Activated T-helper 2 cell treated with anti-CD3 and anti-CD28 coated beads, Interferon-gamma antibody, Interleukin-2, Interleukin-4, amounts not matched to agents 10 μg/mL and 5 μg/mL and 100 μg/mL, durations not matched to agents 14 hours and 24 hours and 36 hours (primary cell): ENCODE data around the gene COL15A1. TPM values are rescaled to one million over a fixed set of nuclear protein-coding genes. Genes with fewer than 3 reads are reported as not detected.

Source experiments
- DNase-seq: peaks from one replicate; pipeline ENCODE4 v3.0.0; 2021; ENCODE audit warnings: low spot score
- H3K27ac Mint-ChIP-seq: one replicate; pipeline ENCODE4 v1.8.0; 2021; ENCODE audit warnings: mixed read lengths
- H3K27me3 Mint-ChIP-seq: one replicate; pipeline ENCODE4 v1.8.0; 2021; ENCODE audit warnings: low read depth, mixed read lengths
- H3K36me3 Mint-ChIP-seq: one replicate; pipeline ENCODE4 v1.8.0; 2021; ENCODE audit warnings: low read depth, mixed read lengths
- H3K4me1 Mint-ChIP-seq: one replicate; pipeline ENCODE4 v1.8.0; 2021; ENCODE audit warnings: low read depth, mixed read lengths
- H3K4me3 Mint-ChIP-seq: one replicate; pipeline ENCODE4 v1.8.0; 2021; ENCODE audit warnings: low read depth, mild to moderate bottlenecking, moderate library complexity, mixed read lengths
- H3K9me3 Mint-ChIP-seq: one replicate; pipeline ENCODE4 v1.8.0; 2021; ENCODE audit warnings: mixed read lengths
- intact Hi-C: fragments of 100-400 bp; cut with micrococcal nuclease; formaldehyde crosslinking; loops from one replicate; pipeline ENCODE4 v1.15.1; 2023
- total RNA-seq: library from RNA; stranded (reverse); gene quantifications from 2 replicates; pipeline ENCODE4 v1.2.3, GENCODE V29; 2022

COL15A1 gene
- total RNA-seq, 1 donor from 2014 or later = not detected

DNA sequence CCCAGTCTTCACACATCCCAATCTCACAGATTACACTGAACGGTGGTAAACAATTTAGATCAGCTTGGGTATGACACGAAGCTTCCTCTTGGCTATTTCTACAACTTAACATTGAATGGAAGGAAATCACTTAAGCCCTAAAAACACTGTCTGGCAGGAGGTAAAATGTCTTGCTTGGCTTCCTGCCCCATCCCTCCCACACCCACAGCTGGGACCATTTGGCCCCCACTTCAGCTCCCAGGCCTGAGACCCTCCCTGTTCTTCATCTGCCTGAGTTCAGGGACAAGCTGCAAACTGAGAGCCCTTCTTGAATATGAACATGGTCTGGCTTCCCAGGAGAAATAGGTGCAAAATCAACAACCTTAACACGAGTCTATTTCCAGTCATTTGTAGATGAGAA, 3.4 kb upstream of the COL15A1 start:
- no peaks in the 10 kb centered on the region for H3K36me3 Mint-ChIP-seq
- intact Hi-C loops = loop anchor here (10.0 kb wide), 1 partner anchor 235 kb away; the partner anchor contains the start of gene GABBR2
- no peak overlapping the region for H3K4me3 Mint-ChIP-seq
- no peak overlapping the region for H3K27ac Mint-ChIP-seq
- no peaks in the 10 kb centered on the region for H3K9me3 Mint-ChIP-seq
- no peak for DNase-seq
- no peaks in the 10 kb centered on the region for H3K4me1 Mint-ChIP-seq
- H3K27me3 Mint-ChIP-seq = peaks cover 68% of the 10 kb centered on the region

DNA sequence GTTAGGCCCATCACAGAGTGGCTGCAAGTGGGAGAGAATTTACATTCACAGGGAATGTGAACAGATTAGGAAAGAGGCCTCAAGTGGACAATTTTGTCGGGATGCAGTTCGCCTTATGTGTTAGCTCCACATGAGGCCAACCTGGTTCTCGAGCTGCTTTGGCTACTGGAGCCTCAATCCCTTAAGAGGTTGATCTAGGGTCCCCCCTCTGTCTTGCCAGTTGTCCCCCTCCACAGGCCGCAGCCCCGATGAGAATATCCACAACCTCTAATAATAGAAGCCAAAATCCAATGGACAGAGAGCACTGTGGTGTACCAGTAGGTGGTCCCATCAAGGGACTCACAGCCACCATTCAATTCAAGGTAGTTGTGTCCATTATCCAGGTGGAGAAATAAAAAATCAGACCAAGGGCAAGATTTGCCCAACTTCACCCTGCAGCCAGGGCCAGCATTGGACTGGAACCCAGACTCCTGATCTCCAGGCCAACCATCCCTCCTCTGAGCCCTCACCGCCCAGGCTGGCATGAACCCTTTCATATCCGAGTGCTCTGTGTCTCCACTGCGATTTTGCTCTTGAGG, 1.7 kb upstream of the COL15A1 start:
- intact Hi-C loops = loop anchor here (10.0 kb wide), 1 partner anchor 237 kb away; the partner anchor contains the start of gene GABBR2
- Mint-ChIP-seq H3K36me3 (no peaks in the 10 kb centered on the region), H3K27me3 (peaks cover 78% of the 10 kb centered on the region), H3K27ac (no peak overlapping the region), H3K4me3 (no peak overlapping the region), H3K4me1 (no peaks in the 10 kb centered on the region), H3K9me3 (no peaks in the 10 kb centered on the region)
- no peak for DNase-seq

DNA sequence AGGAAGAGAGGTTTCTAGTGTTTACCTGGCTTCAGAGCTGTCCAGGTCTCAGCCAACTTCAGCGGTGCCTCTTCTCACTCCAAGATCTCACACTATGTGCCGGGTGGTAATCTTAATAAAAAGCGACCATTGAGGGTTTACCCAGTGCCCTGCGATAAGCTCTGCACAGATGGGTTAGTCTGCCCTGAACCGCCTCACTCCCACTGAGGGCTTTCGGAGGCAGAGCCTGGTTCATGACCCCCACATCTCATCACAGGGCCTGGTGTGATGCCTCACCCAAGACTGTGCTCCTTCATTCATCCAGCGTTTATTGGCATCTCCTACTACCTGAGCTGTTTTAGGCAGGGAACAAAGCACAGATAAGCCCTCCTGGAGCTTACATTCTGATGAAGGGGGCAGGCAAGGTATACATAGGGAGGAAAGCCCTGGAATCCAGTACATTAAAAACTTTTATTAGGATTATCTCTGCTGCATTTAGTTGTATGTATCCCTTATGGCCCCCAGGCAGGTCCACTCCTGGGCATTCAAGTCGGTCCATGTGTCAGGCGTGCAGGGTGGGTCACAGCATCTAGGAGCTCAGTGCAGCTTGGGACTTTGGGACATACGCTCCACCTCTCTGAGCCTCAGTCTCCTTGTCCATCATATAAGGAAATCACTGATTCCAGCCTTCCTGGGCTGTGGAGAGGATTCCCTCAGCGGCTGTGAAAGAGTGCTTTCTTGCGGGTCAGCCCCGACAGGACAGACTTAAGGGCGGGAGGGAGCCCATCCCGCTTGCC, 613 bp upstream of the COL15A1 start:
- Mint-ChIP-seq H3K9me3 (no peaks in the 10 kb centered on the region), H3K4me3 (no peak overlapping the region), H3K27ac (no peak overlapping the region), H3K27me3 (peaks cover 74% of the 10 kb centered on the region), H3K36me3 (no peaks in the 10 kb centered on the region), H3K4me1 (no peaks in the 10 kb centered on the region)
- DNase-seq = no peak
- intact Hi-C loops = loop anchor here (10.0 kb wide), 1 partner anchor 238 kb away; the partner anchor contains the start of gene GABBR2

DNA sequence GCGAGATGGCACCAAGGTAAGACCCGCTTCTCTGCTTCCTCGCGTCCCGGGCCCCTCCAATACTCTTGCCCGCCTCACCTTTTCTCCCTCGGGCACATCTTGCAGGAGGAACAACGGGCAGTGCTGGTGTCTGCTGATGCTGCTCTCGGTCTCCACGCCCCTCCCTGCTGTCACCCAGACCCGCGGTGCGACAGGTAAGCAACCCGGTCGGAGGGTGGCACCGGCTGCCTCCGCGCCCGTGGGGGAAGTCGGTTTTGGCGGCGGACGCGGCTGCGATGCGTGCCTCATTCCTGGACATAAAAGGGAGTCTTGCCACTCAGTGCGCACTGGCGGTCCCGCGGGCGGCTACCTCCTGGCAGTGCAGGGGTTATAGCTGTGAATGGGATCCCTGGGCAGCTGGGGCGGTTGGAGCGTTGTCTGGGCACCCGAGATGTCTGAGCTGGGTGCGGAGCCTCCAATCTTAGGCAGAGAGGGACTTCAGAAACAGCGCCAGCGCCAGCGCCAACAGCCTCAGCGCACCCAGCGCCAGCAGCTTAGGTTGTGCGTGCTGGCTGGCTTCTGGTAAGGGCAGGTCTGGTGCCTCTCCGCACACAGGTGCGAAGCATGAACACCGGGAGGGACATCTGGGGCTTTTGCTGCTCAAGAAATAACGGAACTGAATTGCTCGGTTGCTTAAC, 488 bp downstream of the COL15A1 start:
- Mint-ChIP-seq H3K4me3 (no peak overlapping the region), H3K36me3 (no peaks in the 10 kb centered on the region), H3K27ac (no peak overlapping the region), H3K4me1 (no peaks in the 10 kb centered on the region), H3K9me3 (no peaks in the 10 kb centered on the region), H3K27me3 (peaks cover 67% of the 10 kb centered on the region)
- intact Hi-C loops = loop anchor here (10.0 kb wide), 1 partner anchor 239 kb away; the partner anchor contains the start of gene GABBR2
- no peak for DNase-seq

DNA sequence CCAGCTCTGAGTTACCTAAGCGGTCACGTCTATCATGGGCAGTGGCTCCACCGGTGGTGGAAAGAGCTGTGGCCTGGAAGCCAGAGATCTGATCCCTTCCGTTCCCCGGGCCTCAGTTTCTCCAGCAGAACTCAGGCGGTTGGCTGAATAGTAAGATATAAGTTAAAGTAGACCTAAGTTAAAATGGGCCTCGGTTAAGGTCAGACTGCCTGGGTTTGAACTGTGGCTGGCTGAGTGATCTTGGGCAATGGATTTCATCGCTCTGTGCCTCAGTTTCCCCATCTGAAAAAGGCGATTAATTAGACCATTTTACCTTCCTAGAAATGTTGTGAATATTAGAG, 997 bp downstream of the COL15A1 start:
- Mint-ChIP-seq H3K27me3 (peaks cover 67% of the 10 kb centered on the region), H3K9me3 (no peaks in the 10 kb centered on the region), H3K36me3 (no peaks in the 10 kb centered on the region), H3K4me3 (no peak overlapping the region), H3K27ac (no peak overlapping the region), H3K4me1 (no peaks in the 10 kb centered on the region)
- DNase-seq = no peak
- intact Hi-C loops = loop anchor here (10.0 kb wide), 1 partner anchor 240 kb away; the partner anchor contains the start of gene GABBR2

DNA sequence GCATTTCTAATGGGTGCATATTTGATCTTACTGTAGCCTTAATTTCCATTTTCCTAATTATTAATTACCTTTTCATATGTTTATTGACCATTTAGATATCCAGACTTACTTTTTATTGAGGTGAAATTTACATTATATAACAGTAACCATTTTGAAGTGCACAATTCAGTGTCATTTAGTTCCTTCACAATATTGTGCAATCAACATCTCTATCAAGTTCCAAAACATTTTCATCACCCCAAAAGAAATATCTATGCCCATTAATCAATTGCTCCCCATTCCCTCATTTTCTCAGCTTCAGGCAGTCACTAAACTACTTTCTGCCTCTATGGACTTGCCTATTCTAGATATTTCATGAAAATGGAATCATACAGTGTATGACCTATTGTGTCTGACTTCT, 5.9 kb downstream of the COL15A1 start:
- no peaks in the 10 kb centered on the region for H3K36me3 Mint-ChIP-seq
- intact Hi-C loops = loop anchor here (10.0 kb wide), 1 partner anchor 245 kb away; the partner anchor contains the start of gene GABBR2
- H3K27ac Mint-ChIP-seq = no peak overlapping the region
- H3K4me1 Mint-ChIP-seq = no peaks in the 10 kb centered on the region
- no peak for DNase-seq
- H3K27me3 Mint-ChIP-seq = peaks cover 41% of the 10 kb centered on the region
- no peaks in the 10 kb centered on the region for H3K9me3 Mint-ChIP-seq
- H3K4me3 Mint-ChIP-seq = no peak overlapping the region

DNA sequence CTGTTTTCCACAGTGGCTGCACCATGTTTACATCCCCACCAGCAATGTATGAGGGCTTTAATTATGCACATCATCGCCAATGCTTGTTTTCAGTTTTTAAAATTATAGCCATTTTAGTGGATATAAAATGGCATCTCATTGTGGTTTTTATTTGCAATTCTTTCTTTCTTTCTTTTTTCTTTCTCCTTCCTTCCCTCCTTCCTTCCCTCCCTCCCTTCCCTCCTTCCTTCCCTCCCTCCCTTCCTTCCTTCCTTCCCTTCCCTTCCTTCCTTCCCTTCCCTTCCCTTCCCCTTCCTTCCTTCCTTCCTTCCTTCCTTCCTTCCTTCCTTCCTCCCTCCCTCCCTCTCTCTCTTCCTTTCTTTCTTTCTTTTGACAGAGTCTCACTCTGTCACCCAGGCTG, 6.6 kb downstream of the COL15A1 start:
- peaks cover 34% of the 10 kb centered on the region for H3K27me3 Mint-ChIP-seq
- H3K4me1 Mint-ChIP-seq = no peaks in the 10 kb centered on the region
- H3K36me3 Mint-ChIP-seq = no peaks in the 10 kb centered on the region

DNA sequence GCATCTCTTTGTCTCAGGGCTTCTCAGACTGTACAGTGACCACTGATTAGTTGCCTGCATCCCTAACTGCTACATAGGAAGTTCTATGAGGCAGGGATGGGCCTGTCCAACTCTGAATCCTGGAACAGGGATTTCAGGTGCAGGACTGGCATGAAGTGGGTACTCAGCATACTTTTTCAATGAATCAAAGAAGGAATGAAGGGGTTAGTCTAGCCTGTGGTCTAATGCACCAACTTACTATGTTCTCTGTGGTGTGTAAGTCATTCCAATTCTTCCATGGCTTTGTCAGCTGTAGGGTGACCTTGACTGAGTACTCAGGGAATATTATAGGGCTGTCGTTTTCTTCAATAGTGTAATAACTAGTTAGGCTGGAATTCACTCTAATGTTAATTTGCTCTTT, 8.3 kb downstream of the COL15A1 start:
- intact Hi-C loops = no loop called here
- Mint-ChIP-seq H3K27me3 (peaks cover 24% of the 10 kb centered on the region), H3K4me1 (no peaks in the 10 kb centered on the region), H3K36me3 (no peaks in the 10 kb centered on the region), H3K4me3 (no peak overlapping the region), H3K9me3 (no peaks in the 10 kb centered on the region), H3K27ac (no peak overlapping the region)
- DNase-seq = no peak

More for the DNA sequence above, 6.6 kb downstream of the COL15A1 start:
- Mint-ChIP-seq H3K27ac (no peak overlapping the region), H3K4me3 (no peak overlapping the region), H3K9me3 (no peaks in the 10 kb centered on the region)
- intact Hi-C loops = no loop called here
- DNase-seq = no peak

DNA sequence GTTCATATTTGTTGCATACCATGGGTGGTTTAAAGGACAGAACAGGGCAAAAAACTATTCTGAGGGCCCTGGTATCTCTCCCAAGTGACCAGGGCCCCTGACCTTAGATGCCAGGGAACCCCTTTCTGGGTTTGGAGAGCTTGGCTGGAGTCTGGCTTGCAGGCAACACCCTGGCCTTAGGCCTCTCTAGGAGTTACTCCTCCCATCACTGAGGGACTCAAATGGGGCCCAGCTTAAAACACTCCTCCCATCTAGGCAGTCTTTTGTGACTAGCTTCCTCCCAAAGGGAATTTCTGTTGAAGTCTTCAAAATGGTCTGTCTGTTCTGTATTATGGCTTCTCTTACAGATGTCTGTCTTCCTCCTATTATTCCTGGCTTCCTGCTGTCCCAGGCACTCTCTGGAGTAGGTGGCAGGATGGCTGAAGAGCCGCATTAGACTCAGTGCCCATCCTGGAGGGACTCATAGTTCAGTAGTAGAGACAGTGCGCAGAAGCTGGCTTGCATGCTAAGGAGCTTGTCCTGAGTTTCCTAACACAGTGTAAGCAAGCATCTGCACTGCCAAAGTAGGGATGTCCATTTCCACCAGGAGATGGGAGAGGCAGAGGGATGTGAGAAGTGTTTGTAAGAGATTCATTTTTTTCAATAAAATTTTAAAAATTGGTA, 10.0 kb downstream of the COL15A1 start:
- H3K27ac Mint-ChIP-seq = no peak overlapping the region
- no peaks in the 10 kb centered on the region for H3K4me1 Mint-ChIP-seq
- H3K4me3 Mint-ChIP-seq = no peak overlapping the region
- no peaks in the 10 kb centered on the region for H3K9me3 Mint-ChIP-seq
- DNase-seq = no peak
- no peaks in the 10 kb centered on the region for H3K36me3 Mint-ChIP-seq
- H3K27me3 Mint-ChIP-seq = peaks cover 25% of the 10 kb centered on the region
- intact Hi-C loops = no loop called here

DNA sequence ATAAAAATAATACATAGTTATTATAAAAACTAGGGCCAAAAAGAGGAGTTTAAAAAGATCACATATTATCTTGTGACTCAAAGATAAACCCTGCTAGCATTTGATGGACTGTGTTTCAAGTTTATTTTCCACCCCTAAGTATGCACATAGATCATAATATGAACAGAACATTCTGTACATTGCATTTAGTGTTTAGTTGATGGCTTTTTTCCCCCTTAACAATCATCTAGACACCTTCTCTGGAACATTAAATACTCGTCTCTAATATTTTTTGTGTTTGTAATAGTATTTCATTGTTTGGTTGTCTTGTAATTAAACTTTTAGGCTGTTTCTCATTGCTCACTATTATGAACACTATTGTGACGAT, 10.5 kb downstream of the COL15A1 start:
- no peaks in the 10 kb centered on the region for H3K36me3 Mint-ChIP-seq
- no peak overlapping the region for H3K27ac Mint-ChIP-seq
- no peak overlapping the region for H3K4me3 Mint-ChIP-seq
- peaks cover 25% of the 10 kb centered on the region for H3K27me3 Mint-ChIP-seq
- H3K4me1 Mint-ChIP-seq = no peaks in the 10 kb centered on the region
- H3K9me3 Mint-ChIP-seq = no peaks in the 10 kb centered on the region
- no peak for DNase-seq
- intact Hi-C loops = no loop called here

DNA sequence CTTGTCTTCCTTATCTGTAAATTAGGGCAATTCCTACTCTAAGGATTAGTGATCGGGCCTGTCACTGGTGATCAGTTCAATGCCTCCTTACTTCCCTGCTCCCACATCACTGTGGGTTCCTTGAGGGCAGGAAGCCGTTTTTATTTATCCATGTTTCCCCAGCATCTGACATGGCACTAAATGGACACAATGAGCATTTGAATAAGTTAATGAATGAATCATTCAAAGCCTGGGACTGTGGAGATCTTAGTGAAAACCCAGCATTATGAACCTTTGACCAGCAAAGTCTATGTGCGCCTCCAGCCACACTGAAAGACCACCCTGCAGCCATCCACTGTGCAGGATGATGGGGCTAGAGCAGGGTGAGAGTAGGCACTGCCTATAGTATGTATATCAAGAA, 11.6 kb downstream of the COL15A1 start:
- Mint-ChIP-seq H3K4me3 (no peak overlapping the region), H3K4me1 (no peaks in the 10 kb centered on the region), H3K27ac (no peak overlapping the region), H3K27me3 (peaks cover 19% of the 10 kb centered on the region), H3K9me3 (no peaks in the 10 kb centered on the region), H3K36me3 (no peaks in the 10 kb centered on the region)
- intact Hi-C loops = no loop called here
- no peak for DNase-seq

DNA sequence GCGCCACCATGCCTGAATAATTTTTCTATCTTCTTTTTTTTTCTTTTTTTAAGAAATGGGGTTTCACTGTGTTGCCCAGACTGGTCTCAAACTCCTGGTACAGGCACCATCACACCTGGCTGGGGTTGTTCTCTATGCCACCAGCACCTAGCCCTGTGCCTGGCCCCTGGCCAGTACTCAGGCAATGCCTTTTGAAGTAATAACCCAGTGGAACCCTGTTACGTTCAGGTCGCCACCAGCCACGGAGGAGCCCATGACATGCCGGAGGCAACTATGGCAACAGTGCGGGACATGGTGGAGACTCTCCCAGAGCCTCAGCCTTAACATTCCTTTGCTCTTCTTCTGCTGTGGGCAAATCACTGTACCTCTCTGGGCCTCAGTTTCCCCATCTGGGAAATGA, 14.1 kb downstream of the COL15A1 start:
- peaks cover 18% of the 10 kb centered on the region for H3K27me3 Mint-ChIP-seq
- H3K4me1 Mint-ChIP-seq = no peaks in the 10 kb centered on the region
- intact Hi-C loops = no loop called here
- H3K4me3 Mint-ChIP-seq = no peak overlapping the region
- H3K9me3 Mint-ChIP-seq = no peaks in the 10 kb centered on the region
- no peaks in the 10 kb centered on the region for H3K36me3 Mint-ChIP-seq
- no peak overlapping the region for H3K27ac Mint-ChIP-seq
- no peak for DNase-seq
